BJ (cell line): ENCODE measurements around the gene TMEM236. TPM values are rescaled to one million over a fixed set of nuclear protein-coding genes. Genes with fewer than 3 reads are reported as not detected.

Experiments
- CTCF ChIA-PET: fragments of 350-600 bp; formaldehyde crosslinking; extraction: SDS; loops from one replicate; lab custom pipeline; 2021; ENCODE audit warnings: antibody characterized with exemption, inconsistent platforms; lab: Yijun Ruan, JAX
- POLR2A ChIA-PET: fragments of 300-600 bp; sonication (Branson Sonifier 250); formaldehyde crosslinking; extraction: SDS; loops from one replicate; lab custom pipeline; 2021; ENCODE audit warnings: antibody characterized with exemption; lab: Charles Lee
- DNase-seq: peaks from one replicate; pipeline ENCODE4 v3.0.0-alpha.2; 2011; ENCODE audit warnings: low read depth
- H3K27me3 ChIP-seq: 2 replicates; pipeline ENCODE4 v1.6.0; 2011; ENCODE audit warnings: low read length; ENCODE audit not compliant: control insufficient read depth, insufficient read depth
- H3K36me3 ChIP-seq: 2 replicates; pipeline ENCODE4 v1.5.1; 2011; ENCODE audit warnings: low read length; ENCODE audit not compliant: control insufficient read depth, insufficient read depth
- H3K4me3 ChIP-seq: 2 replicates; pipeline ENCODE4 v1.5.1; 2011; ENCODE audit warnings: low read depth, mild to moderate bottlenecking, control low read depth, low read length
- polyA plus RNA-seq: library from polyadenylated mRNA; depleted of rRNA; stranded (reverse); fragments of >200 nt; gene quantifications from 2 replicates; pipeline ENCODE4 v1.2.3, GENCODE V29; 2011
- TF ChIP-seq, protein P1 (sequence below): IDR thresholded peaks from 2 replicates; pipeline ENCODE4 v1.5.1; 2011; ENCODE audit warnings: low read depth, mild to moderate bottlenecking, control low read depth, inconsistent platforms, low read length, moderate library complexity; ENCODE audit not compliant: insufficient read depth

TMEM236 gene
- polyA plus RNA-seq, 1 experiment = 0.02 TPM

DNA sequence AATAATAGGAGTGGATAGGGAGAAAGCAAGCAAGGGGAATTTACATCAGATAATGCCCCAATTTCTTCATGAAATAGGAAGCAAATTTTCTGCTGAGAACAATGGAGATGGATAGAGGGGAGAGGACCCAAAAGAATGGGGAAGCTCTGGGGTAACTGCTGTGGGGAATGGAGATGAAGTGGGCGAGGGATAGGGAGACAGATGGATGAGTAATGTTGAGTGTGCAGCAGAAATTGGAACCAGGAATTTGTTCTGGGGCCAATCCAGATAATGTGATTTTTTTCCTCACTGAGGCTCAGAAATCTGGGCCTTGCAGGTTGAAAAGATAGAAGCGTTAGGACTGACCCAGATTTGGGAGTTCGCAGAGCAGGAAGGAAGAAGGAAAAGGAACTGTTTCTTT, 32.7 kb downstream of the TMEM236 start:
- Histone ChIP-seq H3K4me3 (no peak overlapping the region), H3K36me3 (no peaks in the 10 kb centered on the region), H3K27me3 (no peaks in the 10 kb centered on the region)
- CTCF ChIA-PET = interaction anchor here (0.6 to 1.1 kb wide), 2 partner anchors 24 to 956 kb away, joined by 3 read pairs; no protein-coding TSS in a partner anchor
- no peak for DNase-seq
- TF ChIP-seq, protein P1, sequence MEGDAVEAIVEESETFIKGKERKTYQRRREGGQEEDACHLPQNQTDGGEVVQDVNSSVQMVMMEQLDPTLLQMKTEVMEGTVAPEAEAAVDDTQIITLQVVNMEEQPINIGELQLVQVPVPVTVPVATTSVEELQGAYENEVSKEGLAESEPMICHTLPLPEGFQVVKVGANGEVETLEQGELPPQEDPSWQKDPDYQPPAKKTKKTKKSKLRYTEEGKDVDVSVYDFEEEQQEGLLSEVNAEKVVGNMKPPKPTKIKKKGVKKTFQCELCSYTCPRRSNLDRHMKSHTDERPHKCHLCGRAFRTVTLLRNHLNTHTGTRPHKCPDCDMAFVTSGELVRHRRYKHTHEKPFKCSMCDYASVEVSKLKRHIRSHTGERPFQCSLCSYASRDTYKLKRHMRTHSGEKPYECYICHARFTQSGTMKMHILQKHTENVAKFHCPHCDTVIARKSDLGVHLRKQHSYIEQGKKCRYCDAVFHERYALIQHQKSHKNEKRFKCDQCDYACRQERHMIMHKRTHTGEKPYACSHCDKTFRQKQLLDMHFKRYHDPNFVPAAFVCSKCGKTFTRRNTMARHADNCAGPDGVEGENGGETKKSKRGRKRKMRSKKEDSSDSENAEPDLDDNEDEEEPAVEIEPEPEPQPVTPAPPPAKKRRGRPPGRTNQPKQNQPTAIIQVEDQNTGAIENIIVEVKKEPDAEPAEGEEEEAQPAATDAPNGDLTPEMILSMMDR = no peak
- POLR2A ChIA-PET = no interaction called here

DNA sequence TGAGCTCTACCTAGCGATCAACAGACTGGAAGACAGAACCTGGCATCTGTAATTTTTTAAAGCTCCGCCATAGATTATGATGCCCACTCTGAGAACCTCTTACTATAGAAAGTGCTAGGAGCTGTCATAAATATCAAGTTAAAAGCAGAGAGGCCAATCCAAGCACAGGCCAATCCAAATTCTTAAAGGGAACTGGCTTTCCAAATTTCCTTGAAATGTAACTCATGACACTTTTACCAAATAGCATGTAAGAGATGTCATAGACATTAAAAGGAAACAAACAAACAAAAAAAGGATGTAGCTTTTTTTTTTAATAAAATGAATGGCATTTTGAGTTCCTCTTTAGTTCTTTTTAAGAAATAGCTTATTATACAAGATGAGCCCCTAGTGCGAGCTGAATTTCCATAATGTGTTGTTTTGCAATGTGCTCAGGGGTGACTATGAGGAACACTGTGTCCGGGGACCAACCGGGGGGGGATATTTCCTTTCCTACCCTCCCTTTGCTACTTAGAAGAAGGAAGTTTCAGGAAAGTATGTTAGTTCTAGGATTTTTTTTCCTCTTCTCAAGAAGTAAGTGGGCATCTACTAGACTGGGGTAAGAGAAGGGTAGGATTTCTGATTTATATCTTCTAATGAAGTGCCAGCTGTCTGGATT, 33.4 kb downstream of the TMEM236 start:
- POLR2A ChIA-PET = interaction anchor here (0.6 kb wide), 1 partner anchor 529 kb away, joined by 4 read pairs; no protein-coding TSS in a partner anchor
- CTCF ChIA-PET = interaction anchor here (0.6 to 1.0 kb wide), 4 partner anchors 51 to 957 kb away, joined by 3 read pairs; no protein-coding TSS in a partner anchor
- H3K4me3 ChIP-seq = no peak overlapping the region

DNA sequence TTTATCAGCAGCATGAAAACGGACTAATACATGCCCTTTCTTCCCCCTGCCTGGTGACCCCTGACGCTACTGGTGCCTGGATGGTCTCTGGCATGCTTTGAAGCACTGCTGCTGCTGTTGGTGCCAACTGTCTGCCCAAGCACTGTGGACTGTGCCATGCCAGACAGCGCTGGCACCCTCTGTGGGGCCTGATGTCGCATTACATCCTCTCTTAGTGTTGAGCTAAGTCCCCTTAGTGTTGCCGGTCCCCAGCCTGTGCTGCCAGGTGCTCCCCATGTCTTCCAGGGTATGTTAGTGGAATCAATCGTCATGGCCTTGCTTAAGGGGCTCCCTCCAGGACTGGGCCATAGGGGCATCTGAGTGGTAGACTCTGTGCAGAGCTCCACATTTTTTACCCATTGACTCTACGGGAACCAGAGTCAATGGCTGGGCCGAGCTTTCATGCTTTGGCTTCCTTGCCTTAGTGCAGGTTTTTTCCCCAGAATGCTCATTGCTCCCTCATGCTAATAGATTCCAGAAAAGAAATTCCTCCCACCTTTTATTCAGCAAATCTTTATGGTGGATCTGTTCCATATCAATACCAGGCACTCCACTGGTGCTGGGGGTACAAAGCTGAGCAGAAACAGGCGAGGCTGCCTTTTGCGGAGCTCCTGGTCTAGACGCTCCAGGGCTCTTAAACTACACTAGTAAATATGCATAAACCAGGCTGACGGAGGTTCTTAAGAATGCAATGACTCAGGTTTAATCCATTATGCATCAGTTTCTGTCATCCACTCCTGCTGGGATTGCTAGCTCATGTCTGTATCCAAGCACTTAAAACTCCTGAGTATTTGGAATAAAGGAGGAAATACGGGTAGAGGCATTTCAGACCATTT, 35.3 kb downstream of the TMEM236 start:
- TF ChIP-seq, protein P1 = no peak
- ChIA-PET POLR2A (interaction anchor here (0.5 to 0.6 kb wide), 2 partner anchors 36 to 290 kb away, joined by 4 to 12 read pairs; no protein-coding TSS in a partner anchor), CTCF (interaction anchor here (0.5 to 1.0 kb wide), 2 partner anchors 49 to 1004 kb away, joined by 3 to 4 read pairs; no protein-coding TSS in a partner anchor)
- Histone ChIP-seq H3K4me3 (no peak overlapping the region), H3K27me3 (no peaks in the 10 kb centered on the region), H3K36me3 (no peaks in the 10 kb centered on the region)
- DNase-seq = peak; percentile 93

More for the DNA sequence above, 33.4 kb downstream of the TMEM236 start:
- TF ChIP-seq, protein P1 = no peak
- Histone ChIP-seq H3K36me3 (no peaks in the 10 kb centered on the region), H3K27me3 (no peaks in the 10 kb centered on the region)
- DNase-seq = no peak

DNA sequence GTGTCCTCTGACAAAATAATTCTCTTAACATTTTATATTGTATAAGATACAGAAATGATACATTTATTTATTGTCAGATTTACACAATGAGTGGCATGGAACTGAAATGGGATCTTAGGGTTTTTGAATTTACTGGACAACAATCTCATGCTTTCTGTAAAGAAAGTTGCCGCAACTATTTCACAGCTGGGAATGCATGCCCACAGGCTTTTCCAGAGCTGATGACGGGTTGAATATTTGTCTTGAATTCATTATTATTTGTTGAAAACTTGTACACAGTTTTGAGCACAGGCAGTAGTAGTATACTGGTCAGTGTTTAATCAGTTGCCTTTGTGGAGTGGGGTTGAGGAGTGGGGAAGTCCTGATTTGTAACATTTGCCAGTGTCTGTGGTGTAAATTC, 36.6 kb downstream of the TMEM236 start:
- Histone ChIP-seq H3K27me3 (no peaks in the 10 kb centered on the region), H3K36me3 (no peaks in the 10 kb centered on the region), H3K4me3 (no peak overlapping the region)
- ChIA-PET POLR2A (no interaction called here), CTCF (interaction anchor here (1.0 kb wide), 1 partner anchor 51 kb away, joined by 3 read pairs; no protein-coding TSS in a partner anchor)
- no peak for DNase-seq
- TF ChIP-seq, protein P1 = no peak

DNA sequence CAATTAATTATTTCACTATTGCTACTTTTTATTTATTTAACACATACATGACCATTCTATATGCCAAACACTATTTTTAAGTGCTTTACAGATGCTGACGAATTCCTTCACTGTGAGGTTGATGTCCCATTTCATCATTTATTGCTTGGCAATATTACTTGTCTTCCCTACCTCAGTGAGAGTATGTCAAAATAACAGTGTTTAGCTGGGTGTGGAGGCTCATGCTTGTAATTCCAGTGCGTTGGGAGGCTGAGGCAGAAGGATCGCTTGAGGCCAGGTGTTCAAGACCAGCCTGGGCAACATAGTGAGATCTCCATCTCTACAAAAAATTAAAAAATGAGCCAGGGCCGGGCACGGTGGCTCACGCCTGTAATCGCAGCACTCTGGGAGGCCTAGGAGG, 37.4 kb downstream of the TMEM236 start:
- ChIA-PET CTCF (interaction anchor here (0.6 kb wide), 1 partner anchor 15 kb away, joined by 4 read pairs; no protein-coding TSS in a partner anchor), POLR2A (no interaction called here)
- Histone ChIP-seq H3K4me3 (no peak overlapping the region), H3K36me3 (no peaks in the 10 kb centered on the region), H3K27me3 (no peaks in the 10 kb centered on the region)
- TF ChIP-seq, protein P1 = no peak
- no peak for DNase-seq
